Thyroid gland (tissue), 4 donors: Measurements from ENCODE around the gene DDX18. TPM values are rescaled to one million over a fixed set of nuclear protein-coding genes. Genes with fewer than 3 reads are reported as not detected.

Experiments
- DNase-seq, 2 donors: peaks; one replicate each; pipeline ENCODE4 v3.0.0-alpha.2; 2019
- H3K27ac ChIP-seq, 3 donors: fragments of 200-600 bp; sonication (generic); 1 replicate in 2 of 3; 2 replicates in 1 of 3; pipeline ENCODE4 v1.5.1; 2016 to 2019; ENCODE audit warnings: mild to moderate bottlenecking in 1 of 3, moderate library complexity in 1 of 3
- H3K27me3 ChIP-seq: fragments of 200-600 bp; sonication (generic); one replicate; pipeline ENCODE4 v1.5.1; 2019
- H3K36me3 ChIP-seq, 2 donors: fragments of 200-600 bp; sonication (generic); one replicate each; pipeline ENCODE4 v1.5.1; 2016 to 2019
- H3K4me1 ChIP-seq, 2 donors: fragments of 200-600 bp; sonication (generic); one replicate each; pipeline ENCODE4 v1.5.1; 2017 to 2019
- H3K4me3 ChIP-seq, 3 donors: fragments of 200-600 bp; sonication (generic); replicated peaks in 1 of 3; 1 replicate in 2 of 3; 2 replicates in 1 of 3; pipeline ENCODE4 v1.5.1; 2016; ENCODE audit warnings: mild to moderate bottlenecking in 1 of 3
- H3K9me3 ChIP-seq: fragments of 200-600 bp; sonication (generic); one replicate; pipeline ENCODE4 v1.5.1; 2017
- POLR2A ChIP-seq, 2 donors: fragments of 450-650 bp; IDR thresholded peaks; one replicate each; pipeline ENCODE4 v1.6.1; 2017; ENCODE audit warnings: antibody characterized with exemption in 2 of 2, mild to moderate bottlenecking in 2 of 2, moderate library complexity in 1 of 2
- WGBS, 2 donors: methylation state at CpG; one replicate each; pipeline ENCODE4 v1.1.5; 2017; 5-methylcytosine and 5-hydroxymethylcytosine counted together
- intact Hi-C: fragments of 100-400 bp; cut with DNase I; formaldehyde crosslinking; loops from one replicate; pipeline ENCODE4 v1.15.1; 2023
- total RNA-seq, 4 donors: library from RNA; depleted of rRNA; stranded (reverse); fragments of >200 nt; gene quantifications; one replicate each; pipeline ENCODE4 v1.2.3, GENCODE V29; 2016
- TF ChIP-seq, protein P1 (sequence below), 6 experiments: fragments of 200-600 bp in 3 of 6; fragments of 450-650 bp in 3 of 6; sonication (generic) in 3 of 6; IDR thresholded peaks; one replicate each; pipeline ENCODE4 v1.5.1; 2016 to 2019; ENCODE audit warnings: antibody characterized with exemption in 6 of 6, mild to moderate bottlenecking in 2 of 6, inconsistent platforms in 1 of 6, moderate library complexity in 1 of 6

DDX18 gene
- total RNA-seq, 4 donors from 2014 or later, result 47.6 to 65.6 (median 49.0) TPM

DNA sequence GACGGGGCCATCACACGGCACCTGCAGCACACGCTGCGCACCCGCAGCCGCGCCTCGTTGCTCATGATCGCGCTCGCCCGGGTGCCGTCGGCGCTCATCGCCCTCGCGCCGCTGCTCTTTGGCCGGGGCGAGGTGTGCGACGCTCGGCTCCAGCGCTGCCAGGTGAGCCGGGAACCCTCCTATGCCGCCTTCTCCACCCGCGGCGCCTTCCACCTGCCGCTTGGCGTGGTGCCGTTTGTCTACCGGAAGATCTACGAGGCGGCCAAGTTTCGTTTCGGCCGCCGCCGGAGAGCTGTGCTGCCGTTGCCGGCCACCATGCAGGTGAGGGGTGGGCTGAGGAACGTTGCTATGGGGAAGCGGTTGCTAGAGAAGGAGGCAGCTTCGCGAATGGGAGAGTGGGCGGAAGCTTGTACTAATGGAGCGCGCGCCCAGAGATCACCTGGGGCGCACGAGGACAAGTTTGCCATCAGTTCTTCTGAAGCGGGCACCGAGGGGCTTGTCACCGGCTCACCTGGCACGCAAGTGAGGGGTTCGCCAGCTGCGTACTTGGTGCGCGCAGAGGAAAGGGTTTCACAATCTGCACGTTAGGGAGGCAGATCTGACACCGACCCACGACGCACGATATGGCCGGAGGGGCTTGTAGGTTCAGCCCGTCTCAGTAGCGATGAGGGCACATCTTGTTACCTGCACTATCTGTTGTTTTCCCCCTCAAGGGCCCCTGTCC lies 45.6 kb downstream of the DDX18 start:
- intact Hi-C loops, result no loop called here
- no peak for TF ChIP-seq POLR2A (IDR thresholded peaks at IDR 0.05)
- TF ChIP-seq, protein P1, sequence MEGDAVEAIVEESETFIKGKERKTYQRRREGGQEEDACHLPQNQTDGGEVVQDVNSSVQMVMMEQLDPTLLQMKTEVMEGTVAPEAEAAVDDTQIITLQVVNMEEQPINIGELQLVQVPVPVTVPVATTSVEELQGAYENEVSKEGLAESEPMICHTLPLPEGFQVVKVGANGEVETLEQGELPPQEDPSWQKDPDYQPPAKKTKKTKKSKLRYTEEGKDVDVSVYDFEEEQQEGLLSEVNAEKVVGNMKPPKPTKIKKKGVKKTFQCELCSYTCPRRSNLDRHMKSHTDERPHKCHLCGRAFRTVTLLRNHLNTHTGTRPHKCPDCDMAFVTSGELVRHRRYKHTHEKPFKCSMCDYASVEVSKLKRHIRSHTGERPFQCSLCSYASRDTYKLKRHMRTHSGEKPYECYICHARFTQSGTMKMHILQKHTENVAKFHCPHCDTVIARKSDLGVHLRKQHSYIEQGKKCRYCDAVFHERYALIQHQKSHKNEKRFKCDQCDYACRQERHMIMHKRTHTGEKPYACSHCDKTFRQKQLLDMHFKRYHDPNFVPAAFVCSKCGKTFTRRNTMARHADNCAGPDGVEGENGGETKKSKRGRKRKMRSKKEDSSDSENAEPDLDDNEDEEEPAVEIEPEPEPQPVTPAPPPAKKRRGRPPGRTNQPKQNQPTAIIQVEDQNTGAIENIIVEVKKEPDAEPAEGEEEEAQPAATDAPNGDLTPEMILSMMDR (IDR thresholded peaks at IDR 0.05), result no peak
- Histone ChIP-seq H3K4me1 (peaks cover 0 to 8% of the 10 kb centered on the region in 2 donors), H3K4me3 (peak overlapping the region in 1 of 3 donors; percentile 7), H3K27me3 (no peaks in the 10 kb centered on the region), H3K27ac (no peak overlapping the region), H3K9me3 (no peaks in the 10 kb centered on the region), H3K36me3 (no peaks in the 10 kb centered on the region)
- 41 to 60% methylated on average over 45 to 47 of the region's 69 CpGs for WGBS, 2 donors
- peak; percentile 46 to 52 for DNase-seq

DNA sequence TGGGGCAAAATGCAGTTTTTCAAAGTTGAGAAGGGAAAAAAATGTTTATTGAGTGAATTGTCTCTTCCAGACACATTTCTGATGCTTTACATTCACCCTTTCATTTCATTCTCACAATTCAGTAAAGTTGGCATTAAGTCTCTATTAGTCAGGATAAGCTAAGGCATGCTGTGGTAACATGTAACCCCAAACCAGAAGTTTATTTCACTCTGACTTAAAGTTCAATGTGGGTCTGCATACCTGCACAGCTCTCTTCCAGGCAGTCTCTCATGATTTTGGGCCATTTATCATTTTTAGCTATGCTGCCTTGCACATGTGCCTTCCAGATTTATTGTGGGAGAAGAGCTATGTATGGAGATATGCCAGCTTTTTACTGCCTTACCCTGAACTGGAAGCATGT lies 48.0 kb downstream of the DDX18 start:
- DNase-seq, result no peak
- Histone ChIP-seq H3K9me3 (no peaks in the 10 kb centered on the region), H3K27me3 (no peaks in the 10 kb centered on the region), H3K36me3 (no peaks in the 10 kb centered on the region), H3K4me1 (no peaks in the 10 kb centered on the region), H3K4me3 (no peak overlapping the region), H3K27ac (no peak overlapping the region)
- intact Hi-C loops, result no loop called here
- TF ChIP-seq POLR2A (IDR thresholded peaks at IDR 0.05), result no peak
- TF ChIP-seq, protein P1 (IDR thresholded peaks at IDR 0.05), result no peak

DNA sequence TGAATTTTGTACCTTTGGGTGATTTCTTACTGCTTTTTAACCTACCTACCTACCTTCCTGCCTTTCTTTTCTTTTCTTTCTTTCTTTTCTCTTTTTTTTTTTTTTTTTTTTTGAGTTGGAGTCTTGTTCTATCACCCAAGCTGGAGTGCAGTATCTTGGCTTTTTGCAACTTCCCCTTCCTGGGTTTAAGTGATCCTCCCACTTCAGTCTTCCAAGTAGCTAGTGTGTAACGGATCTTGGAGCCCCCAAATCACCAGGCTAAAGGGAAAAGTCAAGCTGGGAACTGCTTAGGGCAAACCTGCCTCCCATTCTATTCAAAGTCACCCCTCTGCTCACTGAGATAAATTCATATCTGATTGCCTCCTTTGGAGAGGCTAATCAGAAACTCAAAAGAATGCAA lies 61.3 kb downstream of the DDX18 start:
- TF ChIP-seq POLR2A (IDR thresholded peaks at IDR 0.05), result no peak
- TF ChIP-seq, protein P1 (IDR thresholded peaks at IDR 0.05), result no peak
- 59% methylated on average over 1 of the region's 1 CpG for WGBS, 2 donors
- H3K27me3 ChIP-seq, result no peaks in the 10 kb centered on the region
- H3K36me3 ChIP-seq, result no peaks in the 10 kb centered on the region
- intact Hi-C loops, result no loop called here
- no peak overlapping the region for H3K4me3 ChIP-seq
- H3K4me1 ChIP-seq, result no peaks in the 10 kb centered on the region
- H3K27ac ChIP-seq, result no peak overlapping the region
- H3K9me3 ChIP-seq, result no peaks in the 10 kb centered on the region
- no peak for DNase-seq

DNA sequence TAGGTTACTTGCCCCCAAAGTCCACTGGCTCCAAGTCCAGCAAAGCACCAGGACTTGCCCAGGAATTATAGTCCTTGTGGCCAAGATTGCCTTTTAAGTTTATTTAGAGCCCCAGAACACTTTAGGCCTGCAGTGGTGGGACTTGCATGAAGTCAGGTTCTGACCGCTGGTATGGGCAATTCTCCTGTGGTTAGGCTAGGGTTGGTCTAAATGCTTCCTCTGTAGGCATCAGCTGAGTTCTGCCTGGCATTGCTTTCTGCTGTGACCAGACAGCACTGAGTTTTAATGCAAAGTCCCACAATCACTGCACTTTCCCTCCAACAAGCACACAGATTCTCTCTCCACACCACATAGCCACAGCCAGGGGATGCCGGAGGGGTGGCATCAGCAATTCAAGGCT lies 64.5 kb downstream of the DDX18 start:
- WGBS, 2 donors, result 82 to 86% methylated on average over 2 of the region's 2 CpGs
- no peaks in the 10 kb centered on the region for H3K4me1 ChIP-seq

More for the DNA sequence above, 64.5 kb downstream of the DDX18 start:
- Histone ChIP-seq H3K36me3 (no peaks in the 10 kb centered on the region), H3K27ac (no peak overlapping the region), H3K4me3 (no peak overlapping the region), H3K9me3 (no peaks in the 10 kb centered on the region), H3K27me3 (no peaks in the 10 kb centered on the region)
- no peak for DNase-seq
- intact Hi-C loops, result no loop called here
- TF ChIP-seq POLR2A (IDR thresholded peaks at IDR 0.05), result no peak
- TF ChIP-seq, protein P1 (IDR thresholded peaks at IDR 0.05), result no peak

Other genes with a start within 250 kb of the DDX18 start
- gene CCDC93, start 199.4 kb downstream of the DDX18 start, total RNA-seq, result 10 to 100 TPM; 25.6 to 52.4 (median 33.1) TPM